Vagina (tissue), 2 donors: Measurements from ENCODE around the gene MATK. TPM values are rescaled to one million over a fixed set of nuclear protein-coding genes. Genes with fewer than 3 reads are reported as not detected.
"Not testable (repeated sequence)": the region's sequence is repeated elsewhere in the genome, so short reads cannot be mapped to it uniquely, and the experiment has no call there.

Experiments used
- DNase-seq, 2 donors: peaks; one replicate each; pipeline ENCODE4 v3.0.0-alpha.2; 2017; ENCODE audit errors: extremely low spot score in 2 of 2
- H3K27ac ChIP-seq: fragments of 200-600 bp; sonication (generic); one replicate; pipeline ENCODE4 v1.5.1; 2019
- H3K27me3 ChIP-seq: fragments of 200-600 bp; sonication (generic); one replicate; pipeline ENCODE4 v1.5.1; 2019
- H3K36me3 ChIP-seq, 2 donors: fragments of 200-600 bp; sonication (generic); one replicate each; pipeline ENCODE4 v1.5.1; 2017 to 2019
- H3K4me1 ChIP-seq: fragments of 200-600 bp; sonication (generic); one replicate; pipeline ENCODE4 v1.5.1; 2019
- H3K4me3 ChIP-seq, 2 donors: fragments of 200-600 bp; sonication (generic); 1 replicate in 1 of 2; 2 replicates in 1 of 2; pipeline ENCODE4 v1.5.1; 2016 to 2019
- H3K9me3 ChIP-seq: fragments of 200-600 bp; sonication (generic); one replicate; pipeline ENCODE4 v1.5.1; 2019
- POLR2A ChIP-seq, 2 donors: fragments of 450-650 bp; IDR thresholded peaks; one replicate each; pipeline ENCODE4 v1.6.1; 2017; ENCODE audit warnings: antibody characterized with exemption in 2 of 2, mild to moderate bottlenecking in 2 of 2, moderate library complexity in 2 of 2
- POLR2AphosphoS5 ChIP-seq, 2 donors: sonication (generic); formaldehyde crosslinking; IDR thresholded peaks; one replicate each; pipeline ENCODE4 v1.9.0; 2017; ENCODE audit warnings: antibody characterized with exemption in 2 of 2, mild to moderate bottlenecking in 2 of 2, low read depth in 1 of 2; ENCODE audit not compliant: insufficient read depth in 1 of 2
- intact Hi-C: fragments of 100-400 bp; cut with DNase I; formaldehyde crosslinking; loops from one replicate; pipeline ENCODE4 v1.15.1; 2023
- total RNA-seq: library from RNA; depleted of rRNA; stranded (reverse); fragments of >200 nt; gene quantifications from one replicate; pipeline ENCODE4 v1.2.3, GENCODE V29; 2016
- TF ChIP-seq, protein P1 (sequence below), 3 experiments: fragments of 450-650 bp in 2 of 3; fragments of 200-600 bp in 1 of 3; sonication (generic) in 1 of 3; IDR thresholded peaks; one replicate each; pipeline ENCODE4 v1.5.1; 2017 to 2019; ENCODE audit warnings: antibody characterized with exemption in 3 of 3, mild to moderate bottlenecking in 2 of 3, moderate library complexity in 2 of 3

The MATK gene
- total RNA-seq, 1 donor from 2014 or later: 1.2 TPM

DNA sequence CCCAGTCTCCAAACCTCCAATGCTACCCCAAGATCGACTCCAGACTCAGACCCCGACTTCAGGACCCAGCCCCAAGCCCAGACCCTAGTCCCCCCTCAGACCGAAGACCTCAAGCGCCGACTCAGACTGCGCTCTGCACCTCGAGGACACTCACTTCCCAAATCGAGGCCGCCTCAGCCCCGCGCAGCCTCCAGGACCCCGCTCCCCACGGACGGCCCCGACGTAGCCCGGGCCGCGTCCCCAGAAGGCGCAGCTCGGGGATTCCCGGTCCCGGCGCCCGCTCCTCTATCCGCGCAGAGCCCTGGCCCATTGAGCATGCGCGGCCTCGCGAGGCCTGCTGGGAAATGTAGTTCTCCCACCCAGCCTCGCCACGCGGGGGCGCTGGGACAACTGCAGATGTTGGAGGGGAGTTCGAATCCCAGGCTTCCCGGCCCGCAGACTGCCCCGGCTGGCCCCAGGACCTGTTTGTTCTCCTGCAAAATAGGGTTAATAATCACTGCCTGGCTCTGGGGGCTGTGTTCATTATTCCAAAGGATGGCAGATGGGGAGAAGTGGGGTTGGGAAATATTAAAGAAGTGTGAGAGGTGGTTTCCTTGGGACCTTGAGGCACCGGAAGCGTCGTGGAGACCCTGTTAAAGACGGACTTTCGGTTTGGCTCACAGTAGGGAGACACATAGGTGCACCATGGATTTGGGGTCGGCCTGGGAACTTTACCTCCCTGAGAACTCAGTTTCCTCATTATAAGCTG is 24.6 kb downstream of the MATK start, which contains the start of gene APBA3:
Gene APBA3 (minus strand): TSS at position 311 of the 748 bp plus-strand sequence. CDS start 1,428 bp downstream, outside the sequence.
- Histone ChIP-seq H3K9me3 (no peaks in the 10 kb centered on the region), H3K4me1 (peaks cover 38% of the 10 kb centered on the region)

DNA sequence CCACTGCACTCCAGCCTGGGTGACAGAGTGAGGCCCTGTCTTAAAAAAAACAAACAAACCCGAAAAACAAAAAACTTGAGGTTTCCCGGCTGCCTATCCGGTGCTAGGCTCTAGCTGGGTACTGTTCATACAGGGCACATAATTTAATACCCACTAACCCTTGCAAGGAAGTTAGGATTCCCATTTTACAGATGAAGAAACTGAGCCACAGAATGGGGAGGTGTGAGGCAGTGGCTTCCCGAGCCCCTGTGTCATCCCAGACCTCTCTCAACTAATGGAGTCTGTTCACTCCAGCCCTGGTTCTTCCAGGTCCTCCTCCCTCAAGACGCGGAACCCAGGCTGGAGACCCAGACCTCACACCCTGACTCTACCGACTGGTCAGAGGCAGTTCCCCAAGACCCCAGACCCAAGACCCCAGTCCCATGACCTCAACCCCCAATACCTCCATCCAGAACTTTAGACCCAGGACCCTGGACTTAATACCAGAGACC is 25.3 kb downstream of the MATK start:
- H3K4me1 ChIP-seq: peaks cover 38% of the 10 kb centered on the region
- intact Hi-C loops: no loop called here
- no peak for TF ChIP-seq POLR2AphosphoS5 (IDR thresholded peaks at IDR 0.05; ENCODE audit: insufficient read depth in 1 of 2, low read depth in 1 of 2)
- TF ChIP-seq POLR2A (IDR thresholded peaks at IDR 0.05): no peak
- TF ChIP-seq, protein P1, sequence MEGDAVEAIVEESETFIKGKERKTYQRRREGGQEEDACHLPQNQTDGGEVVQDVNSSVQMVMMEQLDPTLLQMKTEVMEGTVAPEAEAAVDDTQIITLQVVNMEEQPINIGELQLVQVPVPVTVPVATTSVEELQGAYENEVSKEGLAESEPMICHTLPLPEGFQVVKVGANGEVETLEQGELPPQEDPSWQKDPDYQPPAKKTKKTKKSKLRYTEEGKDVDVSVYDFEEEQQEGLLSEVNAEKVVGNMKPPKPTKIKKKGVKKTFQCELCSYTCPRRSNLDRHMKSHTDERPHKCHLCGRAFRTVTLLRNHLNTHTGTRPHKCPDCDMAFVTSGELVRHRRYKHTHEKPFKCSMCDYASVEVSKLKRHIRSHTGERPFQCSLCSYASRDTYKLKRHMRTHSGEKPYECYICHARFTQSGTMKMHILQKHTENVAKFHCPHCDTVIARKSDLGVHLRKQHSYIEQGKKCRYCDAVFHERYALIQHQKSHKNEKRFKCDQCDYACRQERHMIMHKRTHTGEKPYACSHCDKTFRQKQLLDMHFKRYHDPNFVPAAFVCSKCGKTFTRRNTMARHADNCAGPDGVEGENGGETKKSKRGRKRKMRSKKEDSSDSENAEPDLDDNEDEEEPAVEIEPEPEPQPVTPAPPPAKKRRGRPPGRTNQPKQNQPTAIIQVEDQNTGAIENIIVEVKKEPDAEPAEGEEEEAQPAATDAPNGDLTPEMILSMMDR (IDR thresholded peaks at IDR 0.05): no peak
- peak overlapping the region; percentile 60 to 86 for H3K4me3 ChIP-seq
- peak in 1 of 2 donors; percentile 90 for DNase-seq
- H3K27ac ChIP-seq: peak overlapping the region; percentile 92
- H3K9me3 ChIP-seq: no peaks in the 10 kb centered on the region
- H3K36me3 ChIP-seq: peaks cover 0 to 20% of the 10 kb centered on the region in 2 donors
- no peaks in the 10 kb centered on the region for H3K27me3 ChIP-seq

More for the DNA sequence above, 24.6 kb downstream of the MATK start, which contains the start of gene APBA3:
- intact Hi-C loops: no loop called here
- DNase-seq: no peak
- Histone ChIP-seq H3K36me3 (peaks cover 0 to 25% of the 10 kb centered on the region in 2 donors), H3K4me3 (peak within 1 kb of the TSS; percentile 75 to 86), H3K27me3 (no peaks in the 10 kb centered on the region), H3K27ac (peak within 1 kb of the TSS; percentile 92)
- TF ChIP-seq POLR2A (IDR thresholded peaks at IDR 0.05) (peak in 1 of 2 donors; percentile 68), POLR2AphosphoS5 (IDR thresholded peaks at IDR 0.05; ENCODE audit: insufficient read depth in 1 of 2, low read depth in 1 of 2) (peak; percentile 90 to 92)
- TF ChIP-seq, protein P1 (IDR thresholded peaks at IDR 0.05): peak; percentile 59 to 72 (median 65)

DNA sequence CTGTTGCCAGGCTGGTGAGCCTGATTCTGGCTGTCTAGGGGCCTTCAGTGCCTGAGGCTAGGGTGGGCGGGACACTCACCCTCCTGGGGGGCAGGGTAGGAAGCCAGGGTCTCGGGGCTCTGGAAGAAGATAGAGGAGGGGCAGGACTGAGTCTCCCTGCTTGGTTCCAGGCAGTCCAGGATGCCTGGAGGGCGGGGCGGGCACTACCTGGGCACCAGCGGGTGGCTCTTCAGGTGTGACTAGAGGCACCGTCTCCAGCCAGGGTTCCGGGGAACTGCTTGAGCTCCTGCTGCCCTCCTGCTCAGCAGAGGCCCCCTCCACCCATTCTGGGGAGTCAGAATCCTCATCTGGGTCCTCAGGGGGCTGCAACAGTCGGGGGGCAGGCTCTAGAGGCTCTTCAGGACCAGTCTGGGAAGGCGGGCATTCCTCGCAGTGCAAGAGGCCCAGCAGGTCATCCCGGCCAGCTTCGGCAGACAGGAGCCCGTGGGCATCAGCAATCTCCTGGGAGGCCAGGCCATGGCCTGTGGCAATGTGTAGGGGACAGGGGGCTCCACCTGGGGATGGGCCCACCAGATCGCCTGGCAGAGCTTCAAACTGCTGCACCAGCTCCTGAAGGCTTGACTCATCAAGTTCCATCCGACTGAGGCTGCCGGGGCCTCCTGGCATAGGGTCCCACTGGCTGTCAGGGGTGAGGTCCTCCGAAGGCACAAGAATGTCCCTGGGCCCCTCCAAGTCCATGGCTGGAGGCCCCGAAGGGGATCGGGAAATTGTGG is 26.5 kb downstream of the MATK start:
- Histone ChIP-seq H3K4me3 (no peak overlapping the region), H3K9me3 (no peaks in the 10 kb centered on the region), H3K4me1 (peaks cover 38% of the 10 kb centered on the region), H3K36me3 (peaks cover 0 to 10% of the 10 kb centered on the region in 2 donors), H3K27me3 (no peaks in the 10 kb centered on the region), H3K27ac (no peak overlapping the region)
- DNase-seq: no peak
- TF ChIP-seq, protein P1 (IDR thresholded peaks at IDR 0.05): no peak
- no peak for TF ChIP-seq POLR2AphosphoS5 (IDR thresholded peaks at IDR 0.05; ENCODE audit: insufficient read depth in 1 of 2, low read depth in 1 of 2)
- no peak for TF ChIP-seq POLR2A (IDR thresholded peaks at IDR 0.05)
- intact Hi-C loops: no loop called here

DNA sequence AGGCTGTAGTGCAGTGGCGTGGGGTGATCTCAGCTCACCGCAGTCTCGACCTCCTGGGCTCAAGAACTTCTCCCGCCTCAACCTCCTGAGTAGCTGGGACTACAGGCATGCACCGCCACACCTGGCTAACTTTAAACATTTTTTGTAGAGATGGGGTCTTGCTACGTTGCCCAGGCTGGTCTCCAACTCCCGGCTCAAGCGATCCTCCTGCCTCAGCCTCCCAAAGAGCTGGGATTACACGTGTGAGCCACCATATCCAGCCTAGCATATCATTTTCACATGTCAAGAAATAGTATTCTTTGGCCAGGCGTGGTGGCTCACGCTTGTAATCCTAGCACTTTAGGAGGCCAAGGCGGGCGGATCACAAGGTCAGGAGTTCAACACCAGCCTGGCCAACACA is 27.9 kb downstream of the MATK start:
- intact Hi-C loops, H3K4me3 ChIP-seq, DNase-seq, H3K27ac ChIP-seq, H3K27me3 ChIP-seq, H3K9me3 ChIP-seq: not testable (repeated sequence)
- peaks cover 29% of the 10 kb centered on the region for H3K4me1 ChIP-seq
- H3K36me3 ChIP-seq: peaks cover 0 to 20% of the 10 kb centered on the region in 2 donors

DNA sequence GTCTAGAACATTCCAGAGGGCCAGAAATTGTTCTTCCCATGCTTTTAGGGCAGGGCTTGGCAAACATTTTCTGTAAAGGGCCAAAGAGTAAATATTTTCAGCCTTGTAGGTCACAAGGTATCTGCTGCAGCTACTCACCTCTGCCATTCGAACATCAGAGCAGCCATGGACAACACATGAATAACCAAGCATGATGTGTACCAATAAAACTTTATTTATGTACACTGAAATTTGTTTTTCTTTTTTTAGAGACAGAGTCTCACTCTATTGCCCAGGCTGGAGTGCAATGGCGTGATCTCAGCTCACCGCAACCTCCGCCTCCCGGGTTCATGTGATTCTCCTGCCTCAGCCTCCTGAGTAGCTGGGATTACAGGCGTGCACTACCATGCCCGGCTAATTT is 28.5 kb downstream of the MATK start:
- H3K27me3 ChIP-seq, DNase-seq, H3K9me3 ChIP-seq, H3K27ac ChIP-seq, intact Hi-C loops, H3K4me3 ChIP-seq: not testable (repeated sequence)
- peaks cover 0 to 26% of the 10 kb centered on the region in 2 donors for H3K36me3 ChIP-seq
- H3K4me1 ChIP-seq: peaks cover 26% of the 10 kb centered on the region
